ENCODE data around the gene C5orf63.
"Not testable (repeated sequence)": the region's sequence is repeated elsewhere in the genome, so short reads cannot be mapped to it uniquely, and the experiment has no call there.

Gene C5orf63

GRCh38 chr5:127005282-127005681 is 68.0 kb downstream of the C5orf63 start:
- DNase-seq = not testable (repeated sequence)

GRCh38 chr5:127004721-127005120 is 68.6 kb downstream of the C5orf63 start:
- DNase-seq = no peak

DNA sequence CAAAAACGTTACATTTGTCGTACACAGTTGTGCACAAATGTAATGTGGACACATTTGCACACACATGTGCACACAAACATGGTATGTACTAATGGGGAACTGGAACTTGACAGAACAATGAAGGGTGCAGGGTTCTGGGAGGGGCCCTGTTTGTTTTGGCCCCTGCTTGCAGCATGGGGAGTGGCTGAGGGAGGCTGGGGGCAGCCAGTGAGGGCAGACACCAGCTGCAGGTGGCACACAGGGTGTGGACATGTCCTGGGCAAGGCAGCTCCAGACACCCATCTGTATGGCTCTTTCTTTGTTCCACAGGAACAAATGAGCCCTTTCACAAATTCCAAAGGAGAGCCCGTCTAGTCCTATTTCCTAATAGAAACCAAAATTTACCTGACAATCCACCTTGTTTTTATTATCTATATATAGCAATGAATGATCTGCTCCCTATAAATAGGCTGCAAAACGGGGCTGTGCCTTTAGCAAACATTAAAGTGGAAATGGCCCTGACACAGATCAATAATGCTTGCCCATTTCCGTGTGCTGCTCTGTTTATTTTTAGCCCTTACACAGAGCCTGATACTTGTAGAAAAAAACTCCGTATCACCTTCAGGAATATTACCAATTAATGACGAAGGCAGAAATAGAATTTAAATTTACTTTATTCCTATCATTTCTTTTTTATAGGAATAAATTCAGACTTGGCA is 69.4 kb downstream of the C5orf63 start:
- no peak for DNase-seq

GRCh38 chr5:127002390-127002789 is 70.9 kb downstream of the C5orf63 start:
- no peak for DNase-seq

- no peak for DNase-seq
Observed at GRCh38 chr5:127001621-127002296, 71.5 kb downstream of the C5orf63 start.

Data from Kasumi-1 (cell line).